ENCODE data around the gene TEKT1. TPM values are rescaled to one million over a fixed set of nuclear protein-coding genes. Genes with fewer than 3 reads are reported as not detected.
"Not testable (repeated sequence)": the region's sequence is repeated elsewhere in the genome, so short reads cannot be mapped to it uniquely, and the experiment has no call there.

TEKT1 gene
- total RNA-seq, 1 experiment from 2014 or later, result not detected

DNA sequence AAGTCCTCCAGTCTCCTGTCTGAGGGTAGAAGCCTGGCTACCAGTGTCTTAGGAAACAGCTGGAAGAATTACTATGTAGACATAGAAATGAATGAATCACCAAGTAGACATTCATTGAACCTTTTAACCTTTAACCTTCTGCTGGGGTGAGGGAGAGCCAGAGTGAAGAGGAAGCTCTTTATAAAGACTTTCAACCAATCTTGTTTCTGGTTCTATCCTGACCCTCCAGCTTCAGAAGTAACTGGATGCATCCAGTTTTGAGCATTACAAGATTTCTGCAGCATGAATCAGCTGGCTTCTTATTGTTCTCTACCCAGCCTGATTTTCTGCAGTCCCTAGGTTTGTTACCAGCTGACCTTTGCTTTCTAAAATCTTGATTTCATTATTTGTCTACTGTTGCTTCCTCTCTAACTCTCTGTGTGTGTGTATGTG lies 8.5 kb downstream of the TEKT1 start:
- in situ Hi-C loops (cut with HindIII; ENCODE audit: low sequenced_read_pairs), result no loop called here
- no peak for DNase-seq (ENCODE audit: low spot score)

DNA sequence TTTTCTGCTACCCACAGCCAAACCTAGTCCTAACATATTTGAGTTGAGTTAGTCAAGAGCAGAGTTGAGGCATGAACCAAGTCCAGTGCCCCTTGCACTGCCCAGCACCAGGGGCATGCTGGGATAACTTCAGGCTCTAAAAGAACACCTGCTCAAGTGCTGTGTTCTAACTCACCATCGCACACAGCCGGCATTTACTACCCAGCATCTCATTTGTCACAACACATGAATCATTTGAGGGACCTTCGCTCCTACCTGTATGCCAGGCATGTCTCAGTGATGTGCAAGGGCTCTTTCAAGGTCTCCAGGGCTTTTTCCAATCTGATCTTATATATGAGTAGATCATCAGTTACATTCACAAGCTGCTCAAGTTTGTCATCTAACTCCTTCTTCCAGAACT lies 12.6 kb downstream of the TEKT1 start:
- no peak for DNase-seq (ENCODE audit: low spot score)

GRCh38 chr17:6816368-6816767 lies 15.2 kb downstream of the TEKT1 start:
- in situ Hi-C loops (cut with HindIII; ENCODE audit: low sequenced_read_pairs); DNase-seq (ENCODE audit: low spot score): not testable (repeated sequence)

More for the DNA sequence above, 12.6 kb downstream of the TEKT1 start:
- in situ Hi-C loops (cut with HindIII; ENCODE audit: low sequenced_read_pairs), result no loop called here

GRCh38 chr17:6815775-6816174 lies 15.8 kb downstream of the TEKT1 start:
- no peak for DNase-seq (ENCODE audit: low spot score)
- in situ Hi-C loops (cut with HindIII; ENCODE audit: low sequenced_read_pairs), result no loop called here

DNA sequence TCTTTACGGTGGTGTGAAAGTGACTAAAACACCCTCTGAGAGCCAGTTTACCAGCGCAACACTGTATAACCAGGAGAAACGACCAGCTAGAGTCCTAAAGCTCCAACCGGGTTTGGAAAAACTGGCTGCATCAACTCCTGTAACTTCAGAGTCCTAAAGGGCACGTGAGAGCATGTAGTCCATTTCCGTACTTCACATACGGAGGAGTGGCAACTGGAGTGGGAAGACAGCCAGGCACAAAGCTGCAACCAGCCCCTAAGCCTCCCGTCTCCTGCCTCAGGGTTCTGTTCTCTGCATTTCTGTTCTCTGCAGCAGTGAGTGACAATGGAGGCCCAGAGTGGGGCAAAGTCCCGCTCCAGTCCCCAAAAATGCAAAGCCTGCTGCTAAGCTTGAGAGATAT lies 19.2 kb downstream of the TEKT1 start:
- DNase-seq (ENCODE audit: low spot score), result no peak
- in situ Hi-C loops (cut with HindIII; ENCODE audit: low sequenced_read_pairs), result no loop called here

- in situ Hi-C loops (cut with HindIII; ENCODE audit: low sequenced_read_pairs), result no loop called here
- DNase-seq (ENCODE audit: low spot score), result no peak
These were observed 20.0 kb downstream of the TEKT1 start for GRCh38 chr17:6811510-6811909.

- in situ Hi-C loops (cut with HindIII; ENCODE audit: low sequenced_read_pairs), result no loop called here
- no peak for DNase-seq (ENCODE audit: low spot score)
These were observed 31.0 kb downstream of the TEKT1 start for GRCh38 chr17:6800422-6801027.

DNA sequence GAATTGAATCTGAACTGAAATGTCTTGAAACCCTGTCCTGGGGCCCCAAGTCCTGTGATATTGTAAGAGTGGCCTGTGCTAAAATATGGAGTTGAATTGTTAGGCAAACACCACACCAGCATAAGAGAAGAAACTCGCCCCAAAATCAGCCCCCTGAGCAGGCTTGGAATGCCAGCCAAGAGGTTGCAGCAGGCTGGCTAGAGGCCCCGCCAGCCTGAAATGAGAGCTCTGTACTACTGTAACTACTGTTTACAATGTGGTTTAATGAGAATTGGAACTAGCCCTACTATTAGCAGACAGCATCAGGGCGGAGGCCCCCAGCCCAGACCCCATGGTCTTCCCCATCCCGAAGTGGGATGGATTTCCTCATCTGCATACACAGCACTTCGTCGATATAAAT lies 31.8 kb downstream of the TEKT1 start:
- in situ Hi-C loops (cut with HindIII; ENCODE audit: low sequenced_read_pairs), result no loop called here
- no peak for DNase-seq (ENCODE audit: low spot score)

DNA sequence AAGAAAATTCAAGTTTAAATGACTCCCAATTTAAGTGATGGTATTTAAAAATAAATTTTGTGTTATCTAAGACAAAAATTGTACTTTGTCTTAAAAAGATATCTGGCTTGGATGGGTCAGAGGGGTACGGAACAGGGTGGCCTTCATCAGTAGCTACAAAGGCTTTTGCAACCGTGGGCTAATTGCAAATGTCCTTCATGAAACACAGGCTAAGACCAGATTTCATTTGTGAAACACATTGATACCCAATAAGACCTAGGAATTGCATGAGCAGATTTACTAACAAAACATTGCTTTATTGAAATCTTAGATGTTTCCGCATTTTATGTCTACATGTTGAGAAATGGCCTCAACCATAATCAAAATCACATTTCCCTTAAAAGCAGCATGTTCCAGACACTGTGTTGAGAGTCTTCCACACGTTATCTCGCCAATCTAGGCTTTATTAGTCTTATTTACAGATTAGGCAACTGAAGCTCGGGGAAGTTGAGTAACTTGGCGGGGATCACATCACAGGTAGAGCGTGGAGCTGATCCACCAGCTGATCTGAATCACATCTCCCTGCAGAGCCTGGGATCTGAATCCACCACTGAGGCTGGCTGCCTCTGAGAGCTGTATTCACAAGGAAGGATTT lies 33.7 kb downstream of the TEKT1 start:
- in situ Hi-C loops (cut with HindIII; ENCODE audit: low sequenced_read_pairs), result no loop called here
- no peak for DNase-seq (ENCODE audit: low spot score)

DNA sequence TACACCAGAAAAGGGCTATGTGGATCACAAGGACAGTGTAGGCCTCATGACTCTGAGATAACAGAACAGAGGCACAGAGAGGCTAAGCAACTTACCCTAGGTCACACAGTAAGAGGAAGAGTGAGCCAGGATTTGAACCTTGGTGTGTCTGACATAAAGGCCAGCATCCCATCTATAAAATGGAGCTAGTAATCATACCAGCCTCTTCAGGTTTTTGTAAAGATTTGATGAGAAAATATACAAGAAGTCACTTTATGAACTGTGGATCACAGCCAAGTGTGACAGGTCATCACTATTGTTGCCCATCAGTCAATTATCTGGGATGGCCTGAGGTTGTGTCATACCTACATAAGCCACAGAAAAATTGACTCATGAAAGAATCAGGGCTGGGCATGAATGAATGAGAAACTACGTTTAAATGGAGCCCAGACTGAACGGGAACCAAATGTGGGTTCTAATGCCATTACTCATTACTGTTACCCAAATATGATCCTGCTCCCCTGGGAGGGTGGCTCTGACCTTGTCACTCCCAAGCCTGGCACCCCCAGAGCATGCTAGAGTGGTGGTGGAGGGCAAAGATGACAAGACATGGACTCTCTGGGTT lies 34.5 kb downstream of the TEKT1 start:
- in situ Hi-C loops (cut with HindIII; ENCODE audit: low sequenced_read_pairs), result no loop called here
- no peak for DNase-seq (ENCODE audit: low spot score)

DNA sequence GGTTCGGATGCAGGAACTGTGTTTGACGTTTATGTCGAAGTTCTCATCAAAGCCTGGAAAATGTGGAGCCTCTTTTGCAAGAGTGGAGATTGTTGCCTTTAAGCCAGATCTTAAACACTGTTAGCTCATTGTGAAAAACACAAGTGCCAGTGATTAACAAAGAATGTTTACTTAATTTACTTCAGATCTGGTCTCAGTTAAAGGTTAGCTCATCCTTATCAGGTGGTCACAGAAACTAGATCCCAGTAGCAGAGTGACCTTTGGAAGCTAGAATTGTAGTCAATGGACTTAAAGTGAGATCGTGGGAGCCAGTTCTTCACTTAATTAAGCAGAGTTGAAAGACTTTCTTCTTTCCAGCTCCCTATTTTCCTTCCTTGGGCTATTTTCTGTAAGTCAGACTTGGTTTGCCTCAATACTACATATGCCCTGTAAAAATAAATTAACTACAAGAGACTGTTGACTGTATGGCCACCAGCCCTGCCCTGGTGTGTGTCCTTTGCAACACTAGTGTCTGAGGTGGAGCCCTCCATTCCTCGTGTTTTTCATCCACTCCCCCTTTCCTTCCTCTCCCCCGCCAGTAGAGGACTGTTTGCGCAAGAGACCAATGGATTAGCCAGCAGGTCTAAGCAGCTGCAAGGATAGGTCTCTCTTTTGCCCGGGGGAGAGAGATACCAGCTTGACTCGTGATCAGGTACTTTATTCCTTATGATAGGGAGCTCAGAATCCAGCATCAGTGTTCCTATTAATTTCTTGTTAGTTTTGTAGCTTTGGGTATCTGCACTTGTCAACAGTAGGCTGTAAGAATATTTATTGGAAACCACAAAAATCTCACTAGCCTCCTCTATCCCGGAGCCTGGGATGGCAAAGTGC lies 35.3 kb downstream of the TEKT1 start:
- no peak for DNase-seq (ENCODE audit: low spot score)
- in situ Hi-C loops (cut with HindIII; ENCODE audit: low sequenced_read_pairs), result no loop called here

DNA sequence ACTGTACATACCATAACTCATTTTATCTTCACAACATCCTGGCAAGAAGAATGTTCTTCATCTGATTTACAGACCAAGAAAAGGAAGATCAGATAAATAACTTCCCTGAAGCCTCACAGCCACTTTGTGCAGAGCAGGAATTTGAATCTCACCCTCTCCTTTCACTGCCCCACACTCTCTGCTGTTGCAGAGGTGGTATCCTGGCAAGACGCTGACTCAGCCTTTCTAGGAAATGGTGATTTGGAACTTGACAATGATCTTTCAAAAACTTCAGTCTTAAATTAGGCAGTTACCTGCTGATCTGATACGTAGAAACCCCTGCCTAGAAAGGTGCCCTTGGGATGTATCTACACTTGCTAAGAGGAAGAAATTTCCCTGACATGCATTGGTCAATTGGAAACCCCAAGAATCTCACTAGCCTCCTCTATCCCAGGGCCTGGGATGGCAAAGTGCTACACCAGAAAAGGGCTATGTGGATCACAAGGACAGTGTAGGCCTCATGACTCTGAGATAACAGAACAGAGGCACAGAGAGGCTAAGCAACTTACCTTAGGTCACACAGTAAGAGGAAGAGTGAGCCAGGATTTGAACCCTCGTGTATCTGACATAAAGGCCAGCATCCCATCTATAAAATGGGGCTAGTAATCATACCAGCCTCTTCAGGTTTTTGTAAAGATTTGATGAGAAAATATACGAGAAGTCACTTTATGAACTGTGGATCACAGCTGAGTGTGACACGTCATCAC lies 37.6 kb downstream of the TEKT1 start:
- DNase-seq (ENCODE audit: low spot score), result no peak
- in situ Hi-C loops (cut with HindIII; ENCODE audit: low sequenced_read_pairs), result no loop called here

- in situ Hi-C loops (cut with HindIII; ENCODE audit: low sequenced_read_pairs), result no loop called here
- no peak for DNase-seq (ENCODE audit: low spot score)
These were observed 42.4 kb downstream of the TEKT1 start for GRCh38 chr17:6789146-6789545.

- DNase-seq (ENCODE audit: low spot score), result no peak
- in situ Hi-C loops (cut with HindIII; ENCODE audit: low sequenced_read_pairs), result no loop called here
These were observed 44.3 kb downstream of the TEKT1 start for GRCh38 chr17:6787081-6787693.

DNA sequence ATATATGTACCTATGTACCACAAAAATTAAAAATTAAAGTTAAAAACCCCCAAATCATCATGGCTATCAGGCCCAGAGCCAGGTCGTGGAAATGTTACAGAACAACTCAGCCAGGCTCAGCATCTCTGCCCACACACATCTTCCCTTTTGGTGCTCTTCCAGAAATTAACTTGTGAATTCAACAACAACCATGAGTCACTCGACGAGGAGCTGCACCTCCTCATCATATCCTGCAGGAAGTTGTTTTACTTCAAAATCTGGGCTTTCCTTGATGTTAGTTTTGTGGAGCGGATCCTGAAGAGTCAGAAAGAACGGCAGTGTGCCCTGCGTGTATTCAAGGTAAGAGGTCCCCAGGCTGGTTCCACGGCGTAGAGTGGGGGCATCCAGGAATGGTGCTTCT lies 44.9 kb downstream of the TEKT1 start:
- no peak for DNase-seq (ENCODE audit: low spot score)
- in situ Hi-C loops (cut with HindIII; ENCODE audit: low sequenced_read_pairs), result no loop called here

- no peak for DNase-seq (ENCODE audit: low spot score)
- in situ Hi-C loops (cut with HindIII; ENCODE audit: low sequenced_read_pairs), result no loop called here
These were observed 49.3 kb downstream of the TEKT1 start for GRCh38 chr17:6782244-6782643.

DNA sequence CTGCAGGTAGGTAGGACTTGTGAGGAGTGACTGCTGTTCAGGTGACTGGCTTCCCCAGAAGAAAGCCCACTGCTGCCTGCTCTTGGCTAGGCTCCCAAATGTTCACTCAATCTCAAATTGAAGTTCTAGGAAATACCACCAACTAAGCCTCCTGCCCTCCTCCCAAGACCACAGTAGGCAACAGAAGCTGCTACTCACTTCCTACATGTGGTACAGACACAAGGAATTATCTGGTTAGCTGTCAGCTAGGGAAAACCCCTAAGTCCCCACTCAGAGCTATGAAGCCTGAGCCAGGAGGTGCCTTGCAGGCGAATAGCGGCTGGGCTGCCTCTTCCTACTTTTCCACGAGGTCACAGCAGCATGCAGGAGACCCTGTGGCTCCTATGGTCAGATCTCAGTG lies 50.6 kb downstream of the TEKT1 start:
- DNase-seq (ENCODE audit: low spot score), result no peak
- in situ Hi-C loops (cut with HindIII; ENCODE audit: low sequenced_read_pairs), result no loop called here

GRCh38 chr17:6780001-6780400 lies 51.5 kb downstream of the TEKT1 start:
- no peak for DNase-seq (ENCODE audit: low spot score)

GRCh38 chr17:6779411-6779810 lies 52.1 kb downstream of the TEKT1 start:
- in situ Hi-C loops (cut with HindIII; ENCODE audit: low sequenced_read_pairs), result no loop called here
- DNase-seq (ENCODE audit: low spot score), result no peak

More at GRCh38 chr17:6780001-6780400, 51.5 kb downstream of the TEKT1 start:
- in situ Hi-C loops (cut with HindIII; ENCODE audit: low sequenced_read_pairs), result no loop called here

Measured in G401 (cell line).